AG09309 (cell line): ENCODE measurements around the gene MAST3.

Source experiments
- DNase-seq: peaks from one replicate; pipeline ENCODE4 v3.0.0-alpha.2; 2010; ENCODE audit warnings: low read depth
- H3K4me3 ChIP-seq: 2 replicates; pipeline ENCODE4 v1.5.1; 2011; ENCODE audit warnings: mild to moderate bottlenecking, low read depth, low read length, moderate library complexity; ENCODE audit not compliant: control insufficient read depth
- TF ChIP-seq, protein P1 (sequence below): IDR thresholded peaks from 2 replicates; pipeline ENCODE4 v1.5.1; 2011; ENCODE audit warnings: mild to moderate bottlenecking, low read depth, low read length, inconsistent platforms; ENCODE audit not compliant: insufficient read depth, control insufficient read depth; ENCODE audit errors: missing control alignments

The MAST3 gene

DNA sequence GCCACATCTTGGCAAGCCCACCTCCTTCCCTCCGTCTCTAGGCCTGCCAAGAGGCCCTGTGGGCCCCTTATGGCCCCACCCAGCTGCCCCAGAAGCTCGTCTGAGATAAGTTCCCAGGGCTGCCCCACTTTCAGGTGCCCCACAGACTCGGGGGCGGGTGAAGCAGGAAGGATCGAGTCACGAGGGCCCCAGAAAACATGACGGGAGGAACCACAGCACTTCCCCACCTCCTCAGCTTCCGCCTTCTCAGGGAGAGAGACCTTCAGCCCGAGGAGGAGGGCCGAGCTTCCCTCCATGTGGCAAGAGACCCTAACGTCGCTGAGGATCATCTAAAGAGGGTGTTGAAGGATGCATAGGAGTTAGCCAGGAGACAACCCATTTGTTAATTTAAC is 6.4 kb upstream of the MAST3 start:
- no peak overlapping the region for H3K4me3 ChIP-seq
- TF ChIP-seq, protein P1, sequence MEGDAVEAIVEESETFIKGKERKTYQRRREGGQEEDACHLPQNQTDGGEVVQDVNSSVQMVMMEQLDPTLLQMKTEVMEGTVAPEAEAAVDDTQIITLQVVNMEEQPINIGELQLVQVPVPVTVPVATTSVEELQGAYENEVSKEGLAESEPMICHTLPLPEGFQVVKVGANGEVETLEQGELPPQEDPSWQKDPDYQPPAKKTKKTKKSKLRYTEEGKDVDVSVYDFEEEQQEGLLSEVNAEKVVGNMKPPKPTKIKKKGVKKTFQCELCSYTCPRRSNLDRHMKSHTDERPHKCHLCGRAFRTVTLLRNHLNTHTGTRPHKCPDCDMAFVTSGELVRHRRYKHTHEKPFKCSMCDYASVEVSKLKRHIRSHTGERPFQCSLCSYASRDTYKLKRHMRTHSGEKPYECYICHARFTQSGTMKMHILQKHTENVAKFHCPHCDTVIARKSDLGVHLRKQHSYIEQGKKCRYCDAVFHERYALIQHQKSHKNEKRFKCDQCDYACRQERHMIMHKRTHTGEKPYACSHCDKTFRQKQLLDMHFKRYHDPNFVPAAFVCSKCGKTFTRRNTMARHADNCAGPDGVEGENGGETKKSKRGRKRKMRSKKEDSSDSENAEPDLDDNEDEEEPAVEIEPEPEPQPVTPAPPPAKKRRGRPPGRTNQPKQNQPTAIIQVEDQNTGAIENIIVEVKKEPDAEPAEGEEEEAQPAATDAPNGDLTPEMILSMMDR, result no peak
- no peak for DNase-seq

DNA sequence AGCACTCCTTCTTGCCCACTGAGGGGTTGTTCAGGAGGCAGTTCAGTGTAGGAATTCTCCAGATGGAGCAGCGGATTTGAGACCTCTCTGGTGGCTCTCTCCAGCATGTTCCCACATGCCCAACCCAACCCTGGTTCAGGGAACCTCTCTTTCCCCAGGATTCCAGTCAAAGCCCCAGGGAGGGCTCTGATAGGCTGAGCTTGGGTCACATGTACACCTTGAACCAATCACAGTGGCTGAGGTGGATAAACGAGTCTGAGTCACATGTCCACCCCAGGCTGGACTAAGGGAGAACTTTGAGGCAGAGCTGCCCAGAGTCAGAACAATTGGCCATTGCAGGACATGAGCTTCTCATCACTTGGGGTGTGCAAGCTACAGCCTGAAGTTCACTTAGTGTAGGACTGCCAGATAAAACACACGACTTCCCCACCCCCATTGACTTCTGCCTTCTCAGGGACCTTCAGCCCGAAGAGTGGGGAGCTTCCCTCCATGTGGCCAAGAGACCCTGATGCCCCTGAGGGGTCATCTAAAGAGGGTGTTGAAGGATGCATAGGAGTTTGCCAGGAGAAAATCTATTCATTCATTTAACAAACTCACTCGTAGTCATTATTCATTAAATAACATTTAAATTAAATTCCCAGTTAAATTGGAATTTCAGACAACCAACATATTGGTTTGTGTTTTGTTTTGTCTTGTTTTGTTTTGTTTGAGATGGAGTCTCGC is 4.0 kb upstream of the MAST3 start:
- no peak for DNase-seq
- TF ChIP-seq, protein P1, result no peak
- no peak overlapping the region for H3K4me3 ChIP-seq

DNA sequence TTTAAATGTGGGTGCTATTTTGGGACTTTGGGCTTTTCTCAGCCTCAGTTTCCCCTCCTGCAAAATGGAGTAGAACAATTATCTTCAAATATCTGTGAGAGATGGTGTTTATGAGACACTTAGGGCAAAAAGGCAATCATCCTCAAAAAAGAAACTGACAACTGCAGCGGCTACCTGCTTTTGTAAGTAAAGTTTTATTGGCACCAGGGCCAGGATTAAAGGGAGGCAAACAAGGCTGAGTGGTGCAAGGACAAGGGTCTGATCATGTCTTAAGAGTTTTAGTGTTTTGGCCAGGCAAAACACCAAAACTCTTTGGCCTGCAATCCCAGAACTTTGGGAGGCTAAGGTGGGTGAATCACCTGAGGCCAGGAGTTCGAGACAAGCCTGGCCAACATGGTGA is 1.3 kb upstream of the MAST3 start:
- H3K4me3 ChIP-seq, result no peak overlapping the region
- no peak for DNase-seq
- TF ChIP-seq, protein P1, result no peak

DNA sequence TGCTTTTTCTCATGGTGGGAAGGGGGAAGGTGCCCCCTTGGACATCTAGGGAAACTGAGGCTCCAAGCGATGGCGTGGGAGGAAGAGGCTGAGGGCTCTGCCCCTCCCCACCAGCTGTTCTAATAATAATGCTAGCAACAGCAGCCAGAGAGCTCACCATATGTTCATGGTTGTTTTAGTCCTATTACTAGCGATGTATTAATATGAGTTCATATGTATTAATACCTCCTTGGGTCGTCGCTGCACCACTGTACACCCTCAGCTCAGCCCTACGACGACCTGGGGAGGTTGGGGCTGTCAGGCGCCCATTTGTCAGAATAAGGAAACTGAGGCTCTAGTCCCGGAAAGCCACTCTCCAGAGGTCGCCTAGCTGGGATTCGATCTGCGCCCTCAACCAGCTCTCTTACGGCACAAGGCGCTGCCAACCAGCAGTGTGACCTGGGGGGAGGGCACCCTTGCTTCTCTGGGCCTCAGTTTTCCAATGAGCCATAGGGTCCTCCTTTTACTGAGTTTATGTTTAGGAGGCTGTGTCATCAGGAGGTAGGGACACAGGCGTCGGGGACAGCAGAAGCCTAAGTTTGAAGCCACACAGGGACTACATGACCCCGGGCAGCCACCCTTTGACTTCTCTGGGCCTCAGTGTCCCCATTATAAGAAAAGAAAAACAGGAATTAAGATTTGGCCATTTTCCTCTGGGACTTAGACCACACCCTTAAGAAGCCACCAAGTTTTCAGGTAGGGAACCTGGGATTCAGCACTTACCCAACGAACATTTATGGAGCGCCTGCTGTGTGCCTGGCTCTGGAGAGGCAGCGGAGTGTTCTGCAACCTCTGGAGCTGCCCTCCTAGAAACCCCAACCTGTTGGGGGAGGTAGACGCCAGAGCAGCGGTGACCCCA is 664 bp downstream of the MAST3 start:
- DNase-seq, result no peak
- peak overlapping the region; percentile 43 for H3K4me3 ChIP-seq
- TF ChIP-seq, protein P1, result no peak

DNA sequence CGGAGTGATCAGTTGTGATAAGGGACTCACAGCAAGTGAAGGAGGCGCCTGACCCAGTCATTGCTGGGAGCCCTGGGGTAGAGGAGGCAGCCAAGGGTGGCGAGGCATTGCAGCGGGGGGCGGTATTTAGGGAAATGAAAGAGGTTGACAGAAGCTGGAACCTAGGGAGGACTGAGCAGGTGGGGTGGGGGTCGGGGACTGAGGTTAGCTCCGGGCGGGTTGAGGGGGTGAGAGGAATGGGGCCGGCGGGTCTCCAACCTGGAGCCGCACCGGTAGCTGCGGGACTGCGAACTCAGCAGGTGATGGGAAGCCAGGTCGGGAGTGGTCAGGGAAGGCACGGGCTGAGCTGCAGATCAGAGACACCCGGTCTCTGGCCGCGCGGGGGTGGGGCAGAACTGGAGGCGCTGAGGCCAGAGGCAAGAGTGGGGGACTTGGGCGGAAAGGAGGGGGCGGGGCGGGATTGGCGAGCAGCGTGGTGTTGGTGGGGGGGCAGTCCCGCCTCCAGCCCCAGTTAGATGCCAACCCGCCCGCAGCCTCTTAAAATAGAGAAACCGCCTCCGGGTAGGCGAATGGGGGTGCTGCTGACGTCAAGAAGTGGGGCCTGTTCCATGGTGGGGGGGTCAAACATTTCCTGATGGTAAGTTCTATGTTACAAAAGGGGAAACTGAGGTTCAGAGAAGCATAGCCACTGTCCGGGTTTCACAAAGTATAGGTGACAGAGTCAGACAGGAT is 1.5 kb downstream of the MAST3 start:
- H3K4me3 ChIP-seq, result no peak overlapping the region; the same call in 1 of the 2 replicates
- TF ChIP-seq, protein P1, result no peak
- no peak for DNase-seq

DNA sequence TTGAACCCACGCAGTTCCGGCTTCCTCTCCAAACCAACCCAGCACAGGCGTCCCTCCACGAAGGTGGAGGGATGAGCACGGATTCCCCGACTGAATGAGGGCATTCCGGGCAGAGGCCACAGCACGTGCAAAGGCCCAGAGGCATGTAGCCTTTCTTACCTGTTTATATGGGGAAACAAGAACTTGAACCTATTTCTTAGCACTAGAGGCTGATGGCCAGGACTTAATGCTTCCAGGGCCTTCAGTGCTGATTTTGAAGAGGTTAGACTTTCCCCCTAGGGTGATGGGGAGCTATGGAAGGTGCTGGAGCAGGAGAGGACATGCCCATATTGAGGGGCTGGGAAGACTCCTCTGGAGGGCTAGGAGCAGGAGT is 2.0 kb downstream of the MAST3 start:
- no peak overlapping the region for H3K4me3 ChIP-seq
- DNase-seq, result no peak
- TF ChIP-seq, protein P1, result no peak
